Ectodermal cell (in vitro differentiated cells): Measurements from ENCODE around the gene IST1.

ENCODE experiments used
- H3K27ac ChIP-seq: 2 replicates; pipeline ENCODE4 v1.7.0; 2013; ENCODE audit warnings: mild to moderate bottlenecking, low read depth, low read length; ENCODE audit not compliant: insufficient read depth, poor library complexity, severe bottlenecking
- H3K27me3 ChIP-seq: 2 replicates; pipeline ENCODE4 v1.7.0; 2013; ENCODE audit warnings: mild to moderate bottlenecking, low read length; ENCODE audit not compliant: insufficient read depth, control insufficient read depth, poor library complexity, severe bottlenecking
- H3K36me3 ChIP-seq: one replicate; pipeline ENCODE4 v1.7.0; 2013; ENCODE audit warnings: low read length; ENCODE audit not compliant: control insufficient read depth, insufficient read depth
- H3K4me1 ChIP-seq: one replicate; pipeline ENCODE4 v1.7.0; 2013; ENCODE audit warnings: low read length; ENCODE audit not compliant: control insufficient read depth, insufficient read depth
- H3K4me3 ChIP-seq: 2 replicates; pipeline ENCODE4 v1.7.0; 2013; ENCODE audit warnings: low read depth, low read length, control low read depth; ENCODE audit not compliant: insufficient read depth
- H3K9me3 ChIP-seq: 2 replicates; pipeline ENCODE4 v1.7.0; 2013; ENCODE audit warnings: mild to moderate bottlenecking, low read length, moderate library complexity; ENCODE audit not compliant: control insufficient read depth
- WGBS, 2 experiments: methylation state at CpG; one replicate each; pipeline ENCODE4 v1.1.7; 2013; ENCODE audit warnings: missing lambda C conversion rate in 2 of 2; 5-methylcytosine and 5-hydroxymethylcytosine counted together

Gene IST1

GRCh38 chr16:71974068-71974818, 78.9 kb downstream of the IST1 start:
- Histone ChIP-seq H3K27me3 (no peaks in the 10 kb centered on the region), H3K36me3 (no peaks in the 10 kb centered on the region), H3K27ac (no peak overlapping the region), H3K4me1 (no peaks in the 10 kb centered on the region), H3K4me3 (no peak overlapping the region), H3K9me3 (no peaks in the 10 kb centered on the region)
- 89 to 90% methylated on average over 15 of the region's 15 CpGs for WGBS, 2 experiments
